GM04503 (cell line): ENCODE data around the gene EPHA2.
"Not testable (repeated sequence)": the region's sequence is repeated elsewhere in the genome, so short reads cannot be mapped to it uniquely, and the experiment has no call there.

Source experiments
- DNase-seq: peaks from one replicate; pipeline ENCODE4 v3.0.0-alpha.2; 2012; ENCODE audit warnings: low read depth

EPHA2 gene

DNA sequence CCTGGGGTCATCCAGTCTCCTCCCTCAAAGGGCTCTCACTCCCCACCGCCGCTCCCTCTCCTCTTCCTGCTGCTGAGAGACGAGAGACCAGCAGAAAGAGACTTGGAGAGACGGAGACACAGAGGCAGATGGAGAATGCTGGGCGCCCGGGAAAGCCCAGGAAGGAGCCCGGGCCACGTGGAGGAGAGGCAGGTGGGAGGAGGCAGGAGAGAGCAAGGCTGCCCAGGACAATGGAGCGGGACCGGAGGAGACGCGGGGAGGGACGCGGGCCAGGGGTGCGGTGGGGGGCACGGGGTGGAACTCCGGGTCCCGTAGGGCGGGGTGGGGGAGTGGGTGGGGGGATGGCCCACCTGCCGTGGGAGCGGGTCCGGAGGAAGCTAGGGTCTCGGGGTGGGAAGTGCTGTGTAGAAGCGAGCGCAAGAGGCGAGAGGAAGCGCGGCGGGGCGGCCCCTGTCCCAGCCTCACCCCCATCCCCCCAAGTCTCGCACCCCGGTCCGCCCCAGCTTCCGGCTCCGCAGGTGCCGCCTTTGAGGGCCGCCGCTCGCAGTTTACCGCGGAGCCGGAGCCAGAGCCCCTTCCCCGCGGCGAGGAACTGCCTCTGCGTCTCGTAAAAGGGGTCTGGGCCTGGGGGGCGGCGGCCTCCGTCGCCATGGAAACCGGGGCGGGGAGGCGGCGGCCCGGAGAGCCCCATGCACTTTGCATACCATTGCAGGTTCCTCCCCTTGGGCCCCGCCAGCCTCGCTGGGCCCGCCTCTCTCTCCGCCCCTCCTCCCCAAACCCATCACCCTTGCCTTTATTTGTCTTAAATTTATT lies 11.7 kb upstream of the EPHA2 start:
- no peak for DNase-seq

DNA sequence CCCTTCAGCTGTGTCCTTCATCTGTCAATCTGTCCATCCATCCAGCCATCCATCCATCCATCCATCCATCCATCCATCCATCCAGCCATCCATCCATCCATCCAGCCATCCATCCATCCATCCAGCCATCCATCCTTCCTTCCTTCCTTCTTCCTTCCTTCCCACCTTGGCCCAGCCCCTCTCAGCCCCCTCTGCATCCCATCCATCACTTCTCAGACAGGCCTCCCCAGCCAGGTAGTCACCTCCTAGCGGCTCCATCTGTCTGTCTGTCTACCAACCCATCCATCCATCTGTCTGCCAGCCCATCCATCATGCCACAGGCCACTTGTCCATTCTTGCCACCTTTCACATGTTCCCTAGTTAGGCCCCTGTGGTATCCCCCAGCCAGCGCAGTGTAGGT lies 10.2 kb upstream of the EPHA2 start:
- DNase-seq, result no peak

DNA sequence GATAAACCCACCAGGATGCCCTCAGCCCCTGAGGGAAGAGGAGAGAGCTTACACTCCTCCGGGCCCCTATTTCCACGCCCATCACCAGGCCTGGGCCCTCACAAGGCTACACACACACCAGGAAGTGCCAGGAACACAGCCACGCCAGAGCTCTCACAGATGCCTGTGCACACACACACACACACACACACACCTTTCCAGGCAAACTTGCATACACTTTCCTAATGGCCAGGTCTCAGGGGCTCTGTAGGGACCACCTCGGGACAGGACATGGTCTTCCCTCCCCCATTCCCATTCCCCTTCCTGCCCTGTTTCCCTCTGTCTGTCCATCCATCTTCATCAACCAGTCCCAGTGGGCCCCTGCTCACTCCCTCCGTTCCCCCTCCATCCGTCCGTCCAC lies 9.7 kb upstream of the EPHA2 start:
- no peak for DNase-seq

DNA sequence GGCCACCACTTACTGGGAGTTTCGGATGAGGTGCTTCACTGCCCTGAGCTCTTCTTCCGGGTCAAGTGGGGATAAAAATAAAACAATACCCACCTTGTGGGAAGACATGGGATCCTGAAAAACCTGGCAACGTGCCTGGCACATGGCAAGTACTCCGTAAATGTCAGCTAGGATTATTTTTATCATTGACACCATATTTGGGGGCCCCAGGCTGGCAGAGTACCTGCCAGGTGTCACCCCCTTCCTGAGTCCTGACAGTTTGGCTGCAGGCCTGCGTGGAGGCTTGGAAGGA lies 9.2 kb upstream of the EPHA2 start:
- DNase-seq, result no peak

DNA sequence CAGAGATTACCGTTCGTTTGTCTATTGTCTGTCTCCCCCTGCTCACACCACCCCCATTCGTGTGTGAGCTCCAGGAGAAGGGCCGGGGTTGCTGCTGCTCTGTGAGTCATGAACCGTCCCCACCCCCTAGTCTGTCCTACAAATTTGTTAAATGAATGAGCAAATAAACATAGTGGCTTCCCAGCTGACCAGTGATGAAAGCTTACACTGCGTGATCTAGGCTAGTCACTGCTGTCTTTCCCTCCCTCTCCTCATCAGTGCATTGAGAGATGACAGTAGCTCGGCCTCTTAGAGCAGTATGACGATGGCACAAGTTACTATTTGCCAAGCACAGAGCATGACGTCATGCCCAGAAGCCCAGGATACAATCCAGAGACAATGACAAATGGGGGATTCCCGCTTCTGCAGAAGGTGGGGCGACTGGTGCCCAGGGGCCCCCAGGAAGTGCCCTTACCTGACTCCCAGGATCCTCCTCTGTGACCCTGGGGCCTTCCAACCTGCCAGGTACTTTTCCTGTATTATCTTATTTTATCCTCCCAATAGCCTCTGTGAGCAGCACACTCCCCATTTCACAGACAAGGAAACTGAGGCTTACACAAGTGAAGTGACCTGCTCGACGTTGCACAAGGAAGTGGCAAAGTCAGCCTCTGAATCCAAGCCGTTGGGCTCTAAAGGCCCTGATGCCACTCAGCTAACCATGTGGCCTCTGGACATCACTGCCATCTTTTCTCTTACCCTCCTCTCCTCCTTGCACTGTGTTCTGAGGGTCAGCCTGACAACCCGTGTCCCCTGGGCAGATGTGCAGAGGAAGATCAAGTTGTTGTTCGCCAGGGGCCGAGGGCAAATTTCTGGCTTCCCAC lies 8.6 kb upstream of the EPHA2 start:
- DNase-seq, result peak; percentile 80

DNA sequence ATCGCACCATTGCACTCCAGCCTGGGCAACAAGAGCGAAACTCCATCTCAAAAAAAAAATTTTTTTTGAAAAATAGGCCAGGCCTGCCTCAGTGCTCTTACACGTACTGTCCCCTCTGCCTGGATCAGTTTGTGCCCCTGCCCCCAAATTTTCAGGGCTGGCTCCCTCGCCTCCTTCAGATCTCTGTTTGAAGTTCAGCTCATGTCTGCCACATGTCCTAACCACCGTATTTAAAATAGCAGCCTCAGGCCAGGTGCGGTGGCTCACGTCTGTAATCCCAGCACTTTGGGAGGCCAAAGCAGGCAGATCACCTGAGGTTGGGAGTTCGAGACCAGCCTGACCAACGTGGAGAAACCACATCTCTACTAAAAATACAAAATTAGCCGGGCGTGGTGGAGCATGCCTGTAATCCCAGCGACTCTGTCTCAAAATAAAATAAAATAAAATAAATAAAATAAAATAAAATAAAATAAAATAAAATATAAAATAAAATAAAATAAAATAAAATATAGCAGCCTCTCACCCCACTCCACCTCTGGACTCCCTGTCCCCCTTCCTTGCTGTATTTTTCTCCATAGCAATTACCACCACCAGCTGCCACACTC lies 7.8 kb upstream of the EPHA2 start:
- not testable (repeated sequence) for DNase-seq

DNA sequence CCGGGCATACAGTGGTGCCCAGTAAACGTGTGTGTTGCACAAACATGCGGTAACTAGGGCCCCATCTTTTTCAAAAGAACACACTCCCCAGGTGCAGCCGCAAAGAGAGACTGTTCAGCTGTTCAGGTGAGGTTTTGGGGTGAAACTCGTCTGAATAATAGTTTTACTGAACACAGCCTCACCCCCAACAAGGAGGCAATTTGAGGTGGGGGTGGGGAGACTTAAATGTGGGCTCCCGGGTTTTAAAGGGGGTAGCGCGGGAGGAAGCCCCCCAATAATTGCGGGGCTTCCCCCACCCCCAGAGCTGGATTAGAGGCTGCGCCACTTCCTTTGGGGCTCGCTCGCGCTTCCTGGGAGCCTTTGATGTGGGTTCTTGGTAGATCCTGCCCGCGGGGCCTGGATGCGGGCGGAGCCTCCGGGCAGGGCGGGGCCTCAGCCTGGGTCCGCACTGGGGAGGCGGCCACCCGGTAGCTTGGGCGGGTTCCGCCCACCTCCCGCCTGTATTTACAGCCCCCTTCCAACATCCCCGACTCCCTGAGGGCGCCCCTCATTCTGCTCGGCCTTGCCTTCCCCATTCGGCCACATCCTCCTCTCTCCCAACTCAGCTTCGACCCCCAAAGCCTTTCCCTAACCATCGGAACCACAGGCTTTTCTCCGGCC lies 6.4 kb upstream of the EPHA2 start:
- DNase-seq, result no peak

DNA sequence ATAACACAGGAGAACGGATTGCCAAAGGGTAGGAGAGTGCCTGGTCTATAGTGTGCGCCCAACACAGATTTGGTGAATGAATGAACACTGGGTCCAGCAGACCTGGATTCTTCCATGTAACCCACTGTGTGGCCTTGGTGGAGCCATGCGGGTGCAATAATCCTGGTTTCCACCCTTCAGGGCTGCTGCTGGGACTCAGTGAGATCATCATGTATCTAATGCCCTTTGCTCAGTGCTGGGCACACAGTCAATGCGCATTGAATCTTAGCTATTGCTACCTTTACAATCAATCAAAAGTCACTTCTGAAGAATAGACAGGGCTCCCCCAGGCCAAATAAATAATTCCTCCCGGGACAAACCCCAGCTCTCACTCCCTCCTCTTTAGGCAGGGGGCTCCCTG lies 5.8 kb upstream of the EPHA2 start:
- no peak for DNase-seq

DNA sequence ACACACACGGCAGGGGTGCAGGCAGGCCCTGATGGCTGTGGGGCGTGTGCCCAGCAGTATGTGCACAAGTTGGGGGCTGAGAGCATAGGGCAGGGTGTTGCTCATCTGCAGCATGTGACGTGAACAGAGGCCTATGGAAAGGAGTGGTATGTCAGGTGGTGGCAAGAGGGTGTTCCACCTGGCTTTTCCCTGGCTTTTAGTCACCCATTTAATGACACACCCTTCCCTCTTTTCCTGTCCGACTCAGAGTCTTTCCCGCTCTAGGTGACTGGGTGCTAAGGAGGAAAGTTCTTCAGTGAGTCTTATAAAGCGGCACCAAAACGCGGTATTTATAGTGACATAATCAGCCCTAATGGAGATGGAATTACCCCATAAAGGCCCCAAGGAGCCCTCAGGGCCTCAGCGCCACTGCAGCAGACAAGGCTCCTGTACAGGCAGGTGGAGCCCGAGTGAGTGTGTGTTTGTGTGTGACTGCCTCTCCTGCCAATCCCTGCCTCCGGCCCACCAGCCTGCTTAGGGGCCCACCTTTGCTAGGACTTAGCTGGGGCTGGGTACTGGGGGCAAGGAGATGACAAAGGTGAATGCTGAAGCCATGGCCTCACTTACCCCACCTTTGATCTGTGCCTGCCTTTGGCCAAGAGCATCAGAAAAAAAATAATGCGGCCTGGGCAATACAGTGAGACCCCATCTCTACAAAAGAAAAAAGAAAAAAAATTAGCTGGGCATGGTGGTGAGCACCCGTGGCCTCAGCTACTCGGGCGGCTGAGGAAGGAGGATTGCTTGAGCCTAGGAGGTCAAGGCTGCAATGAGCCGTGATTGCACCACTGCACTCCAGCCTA lies 3.3 kb upstream of the EPHA2 start:
- DNase-seq, result no peak

DNA sequence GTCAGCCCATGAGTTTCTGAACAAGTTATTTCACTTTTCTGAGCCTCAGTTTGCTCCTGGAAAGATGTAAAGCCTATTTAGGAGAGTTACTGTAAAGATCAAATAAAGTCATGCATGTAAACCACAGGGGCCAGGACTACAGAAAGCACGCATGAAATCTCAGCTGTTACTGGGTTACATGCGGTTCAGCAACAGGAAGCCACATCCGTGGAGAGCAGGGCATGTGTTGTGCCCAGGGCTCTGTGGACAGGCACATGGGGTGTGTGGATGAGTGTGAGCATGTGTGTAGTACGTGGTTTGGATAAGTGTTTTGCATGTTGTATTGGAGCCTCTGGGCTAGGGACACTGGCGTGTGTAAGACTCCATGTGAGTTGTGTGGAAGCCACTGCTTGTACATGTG lies 2.2 kb upstream of the EPHA2 start:
- DNase-seq, result no peak

DNA sequence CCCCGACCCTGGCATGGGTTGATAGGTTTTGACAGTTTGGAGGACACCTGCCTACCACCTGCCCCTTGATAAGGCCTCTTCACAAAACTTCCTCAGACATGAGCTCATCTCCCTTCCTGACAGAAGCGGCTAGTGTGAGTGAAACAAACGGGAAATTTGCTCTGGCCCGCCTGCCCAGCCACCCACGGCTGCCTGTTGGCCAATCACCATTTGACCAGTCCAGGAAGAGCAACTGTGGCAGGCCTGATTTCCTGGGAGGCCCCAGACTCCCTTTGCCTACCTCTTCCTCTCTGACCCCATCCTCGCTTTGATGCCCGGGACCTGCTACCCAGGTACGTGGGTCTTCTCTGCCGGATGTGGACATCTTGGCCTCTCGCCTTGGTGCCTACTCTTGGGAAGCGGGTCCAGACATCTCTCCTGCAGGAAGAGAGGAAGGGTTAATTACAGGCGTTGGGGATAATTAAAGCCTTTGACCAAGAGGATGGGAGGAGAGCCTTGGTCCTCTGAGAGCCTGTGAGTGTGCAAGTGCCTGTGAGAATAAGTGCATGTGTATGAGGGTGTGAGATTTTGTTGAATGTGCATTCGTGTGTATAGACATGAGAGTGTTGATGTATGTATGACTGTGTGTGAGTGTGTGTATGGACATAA lies 1.1 kb upstream of the EPHA2 start:
- DNase-seq, result no peak

DNA sequence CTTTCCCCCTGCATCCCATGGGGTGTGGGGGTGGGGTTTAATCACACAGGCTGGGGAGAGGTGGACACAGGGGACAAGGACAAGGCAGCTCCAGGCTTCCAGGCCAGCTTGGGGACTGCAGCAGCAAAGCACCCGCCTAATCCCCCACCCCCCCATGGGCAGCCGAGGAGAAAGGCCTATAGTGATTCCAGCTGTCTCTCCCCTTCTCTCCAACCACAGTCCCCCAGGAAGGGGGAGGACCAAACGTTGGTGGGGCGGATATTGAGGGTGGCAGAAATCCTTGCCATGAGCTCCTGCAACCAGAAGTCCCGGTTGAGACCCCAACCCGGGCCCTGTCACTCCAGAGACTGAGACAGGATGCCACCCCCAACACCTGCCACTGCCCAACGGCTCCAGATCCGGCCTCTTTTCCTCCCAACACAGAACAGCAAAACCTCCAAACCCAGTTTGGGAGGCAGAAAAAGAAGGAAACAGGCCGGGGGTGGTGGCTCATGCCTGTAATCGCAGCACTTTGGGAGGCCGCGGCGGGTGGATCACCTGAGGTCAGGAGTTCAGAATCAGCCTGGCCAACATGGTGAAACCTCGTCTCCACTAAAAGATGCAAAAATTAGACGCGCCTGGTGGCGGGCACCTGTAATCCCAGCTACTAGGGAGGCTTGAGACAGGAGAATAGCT lies 1.7 kb downstream of the EPHA2 start:
- no peak for DNase-seq

DNA sequence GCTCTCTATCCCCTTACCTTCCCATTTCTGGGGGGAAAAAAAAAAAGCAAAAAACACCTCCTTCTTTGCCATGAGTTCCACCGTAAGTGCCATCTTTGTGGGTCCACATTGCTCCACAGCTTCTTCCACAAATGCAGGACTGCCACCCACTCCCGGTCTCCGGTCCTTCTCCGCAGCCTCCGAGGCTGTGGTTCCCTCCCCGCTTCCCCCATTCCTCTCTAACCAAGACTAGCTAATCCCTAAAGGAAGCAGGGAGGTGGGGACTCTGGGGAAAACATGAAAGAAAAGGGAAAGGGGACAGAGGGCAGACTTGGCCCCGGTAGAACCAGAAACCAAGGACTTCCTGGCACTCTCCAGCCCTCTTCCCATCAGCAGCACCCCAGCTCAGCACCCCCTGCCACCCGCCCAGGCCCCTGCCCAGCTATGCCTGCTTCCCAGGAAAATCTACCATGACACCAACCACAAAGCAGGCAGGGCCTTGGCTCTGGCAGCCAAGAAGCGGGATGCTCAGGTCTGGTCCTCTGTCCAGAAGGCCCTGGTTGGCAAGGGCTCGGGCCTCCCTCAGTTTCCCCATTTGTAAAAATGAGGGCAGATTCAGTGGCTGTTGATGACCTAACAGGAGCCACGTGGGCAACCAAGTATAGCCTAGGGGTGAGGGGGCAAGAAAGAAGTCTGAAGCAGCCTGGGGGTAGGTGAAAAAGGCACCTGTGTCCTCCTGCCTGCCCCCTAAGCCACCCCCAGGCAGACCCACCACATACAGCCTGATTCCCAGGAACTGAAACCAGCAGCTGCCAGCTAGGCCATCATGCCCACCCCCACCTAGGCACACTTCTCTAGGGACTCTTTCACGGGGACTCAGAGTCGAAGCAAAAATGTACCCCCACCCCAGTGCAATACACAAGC lies 2.5 kb downstream of the EPHA2 start:
- DNase-seq, result no peak

DNA sequence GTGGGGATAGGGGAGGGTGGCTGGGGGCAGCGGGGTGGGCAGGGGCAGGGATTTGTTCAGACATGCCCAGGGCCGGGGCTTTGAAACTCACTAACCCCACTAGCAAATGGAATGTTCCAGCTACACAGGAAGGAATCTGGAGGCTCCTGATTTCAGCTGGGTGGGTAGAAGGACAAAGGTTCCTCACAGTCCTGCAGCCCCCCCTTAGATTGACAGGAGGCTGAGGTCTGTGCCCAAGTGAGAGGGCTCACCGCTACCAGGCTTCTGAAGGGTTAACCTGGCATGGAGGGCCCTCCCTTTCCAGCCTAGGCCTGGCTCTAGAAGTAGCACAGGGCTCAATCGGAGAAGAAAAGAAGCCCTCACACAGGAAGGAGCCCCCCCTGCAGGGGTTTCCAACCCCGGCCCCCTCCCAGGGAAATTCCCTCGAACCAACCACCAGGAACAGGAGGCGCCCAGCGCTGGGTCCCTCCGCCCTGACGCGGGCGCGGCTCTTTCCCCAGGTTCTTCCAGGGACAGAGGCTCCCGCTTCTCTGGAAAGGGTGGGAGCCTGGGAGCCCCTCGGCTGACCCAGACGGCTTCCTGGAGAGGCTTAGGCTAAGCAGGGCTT lies 3.3 kb downstream of the EPHA2 start:
- no peak for DNase-seq

DNA sequence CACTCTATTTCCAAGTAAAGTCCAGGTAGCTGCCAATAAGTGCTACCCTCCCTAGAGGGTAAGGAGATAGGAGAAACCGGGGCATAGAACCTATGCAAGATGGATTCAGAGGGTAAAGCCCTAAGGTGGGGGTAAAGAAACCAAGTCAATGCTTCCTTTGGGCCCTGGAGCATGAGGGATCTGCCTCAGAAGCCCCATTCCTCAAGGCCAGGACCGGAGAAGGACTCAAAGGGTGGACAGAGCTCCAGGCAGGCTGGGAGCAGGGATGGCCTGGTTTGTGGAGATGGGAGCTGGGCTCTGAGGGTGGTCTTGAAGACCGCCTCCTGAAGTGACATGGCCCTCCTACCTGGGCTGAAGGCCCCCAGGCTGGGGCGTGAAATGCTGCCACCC lies 3.9 kb downstream of the EPHA2 start:
- DNase-seq, result no peak

DNA sequence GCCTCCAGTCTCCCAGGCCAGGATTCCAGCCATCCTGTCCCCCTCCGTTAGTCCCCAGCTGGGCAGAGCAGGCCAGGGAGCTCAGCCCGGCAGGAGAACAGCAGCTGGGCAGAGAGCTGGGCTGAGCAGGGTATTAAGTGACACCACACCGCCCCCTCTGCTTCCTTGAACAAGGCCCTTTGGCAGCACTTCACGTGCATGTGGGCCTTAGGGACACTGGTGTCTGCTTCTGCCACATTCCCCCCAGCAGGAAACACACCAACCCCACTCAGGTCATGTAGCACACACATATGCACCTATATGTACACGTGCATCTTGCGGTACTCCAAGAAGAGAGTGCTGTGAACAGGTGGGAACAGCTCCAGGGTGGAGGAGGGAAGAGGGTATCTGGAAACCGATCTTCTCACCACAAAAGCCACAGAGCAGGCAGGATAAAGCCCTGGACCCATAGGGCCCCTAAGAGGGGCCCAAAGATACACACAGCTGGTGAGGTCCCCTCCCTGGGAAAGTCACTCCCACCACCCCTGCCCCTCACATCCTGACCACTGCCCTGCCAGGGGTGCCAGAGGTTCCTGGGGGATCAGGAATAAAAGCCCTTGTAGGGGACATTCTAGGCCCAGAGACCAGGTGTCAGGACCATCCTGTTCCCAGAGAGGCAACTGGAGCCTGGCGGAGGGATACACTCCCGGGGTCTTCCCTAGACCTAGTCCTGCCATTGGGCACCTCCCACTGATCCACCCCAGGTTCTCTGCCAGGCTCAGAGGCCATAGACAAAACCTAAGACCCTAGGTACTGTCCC lies 4.5 kb downstream of the EPHA2 start:
- DNase-seq, result no peak

DNA sequence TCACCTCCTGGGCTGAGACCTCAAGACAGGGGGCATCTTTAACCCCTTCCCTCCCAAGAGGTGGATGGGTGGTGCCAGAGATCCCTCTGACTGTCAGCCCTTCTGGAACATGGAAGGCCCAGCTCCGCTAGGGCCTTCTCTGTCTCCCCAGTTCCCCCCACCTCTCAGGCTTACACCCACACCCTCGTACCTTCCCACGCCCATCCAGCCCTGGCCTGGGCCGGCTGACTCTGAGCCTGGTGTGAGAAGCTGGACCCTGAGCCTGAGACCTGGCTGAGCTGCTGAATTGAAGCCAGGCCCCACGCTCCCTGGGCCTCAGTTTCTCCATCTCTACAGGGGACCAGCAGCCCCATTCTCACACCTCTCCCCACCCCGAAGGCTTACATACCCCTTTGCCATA lies 5.4 kb downstream of the EPHA2 start:
- DNase-seq, result no peak
